ENCODE measurements around the gene ACTL8.
A peak's percentile ranks its signal among the peaks of the same experiment; 100 is the strongest.
"Not testable (repeated sequence)": the region's sequence is repeated elsewhere in the genome, so short reads cannot be mapped to it uniquely, and the experiment has no call there.

Gene ACTL8

DNA sequence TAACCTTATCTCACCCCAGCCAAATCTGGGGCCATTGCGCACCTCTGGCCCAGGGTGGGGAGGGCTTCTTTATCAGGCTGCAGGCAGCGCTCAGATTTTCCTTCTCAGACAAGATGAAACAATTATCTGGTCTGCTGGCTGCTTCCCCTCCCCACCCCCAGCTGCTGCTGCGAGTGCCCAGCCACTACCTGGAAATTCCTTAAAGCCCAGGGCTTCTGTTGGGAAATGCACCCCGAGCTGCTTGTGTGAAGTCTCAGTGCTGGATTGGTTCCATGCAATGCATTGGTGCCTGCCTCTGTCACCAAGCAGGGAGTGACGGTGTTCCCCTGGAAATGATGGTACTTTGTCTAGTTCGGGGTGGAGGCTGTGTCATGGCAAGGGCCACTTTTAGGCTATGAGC is 18.5 kb upstream of the ACTL8 start:
- no peak for DNase-seq

- no peak for DNase-seq
Measured at GRCh38 chr1:17739050-17739449, 16.1 kb upstream of the ACTL8 start.

DNA sequence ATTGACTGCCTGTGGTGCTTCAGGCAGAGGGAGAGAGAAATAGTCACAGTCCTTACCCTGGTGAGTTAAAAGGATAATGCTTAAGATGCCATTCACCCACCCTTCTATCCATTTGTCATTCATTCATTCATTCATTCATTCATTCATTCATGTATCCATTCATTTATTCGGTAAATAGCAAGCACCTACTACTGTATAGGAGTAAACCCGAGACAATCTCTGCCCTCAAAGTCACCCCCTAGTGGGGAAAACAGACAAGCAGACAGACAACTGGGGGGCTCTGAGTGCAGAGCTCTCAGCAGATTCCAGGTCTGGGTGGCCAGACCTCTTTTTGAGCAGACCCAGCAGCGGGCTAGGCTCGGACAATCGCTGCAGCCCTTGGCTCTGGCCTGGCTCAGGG is 14.1 kb upstream of the ACTL8 start:
- no peak for DNase-seq

DNA sequence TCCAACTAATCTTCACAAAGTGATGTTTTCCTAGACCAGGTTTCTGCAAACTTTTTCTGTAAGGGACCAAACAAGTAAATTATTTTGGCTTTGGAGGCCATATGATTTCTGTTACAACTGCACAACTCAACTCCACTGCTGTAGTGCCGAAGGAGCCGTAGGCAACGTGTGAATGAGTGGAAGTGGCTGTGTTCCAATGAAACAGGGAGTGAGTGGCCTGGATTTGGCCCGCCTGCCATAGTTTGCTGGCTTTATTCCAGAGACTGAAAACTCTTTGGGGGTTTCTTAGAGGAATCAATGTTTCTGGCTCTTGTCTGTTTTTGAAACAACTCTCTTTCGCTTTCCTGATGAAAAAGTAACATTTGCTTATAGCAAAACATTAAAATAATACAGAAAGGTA is 12.6 kb upstream of the ACTL8 start:
- peak; percentile 48 for DNase-seq

- DNase-seq = no peak
Measured at GRCh38 chr1:17743008-17743647, 12.0 kb upstream of the ACTL8 start.

- DNase-seq = no peak
Measured at GRCh38 chr1:17743925-17744324, 11.2 kb upstream of the ACTL8 start.

DNA sequence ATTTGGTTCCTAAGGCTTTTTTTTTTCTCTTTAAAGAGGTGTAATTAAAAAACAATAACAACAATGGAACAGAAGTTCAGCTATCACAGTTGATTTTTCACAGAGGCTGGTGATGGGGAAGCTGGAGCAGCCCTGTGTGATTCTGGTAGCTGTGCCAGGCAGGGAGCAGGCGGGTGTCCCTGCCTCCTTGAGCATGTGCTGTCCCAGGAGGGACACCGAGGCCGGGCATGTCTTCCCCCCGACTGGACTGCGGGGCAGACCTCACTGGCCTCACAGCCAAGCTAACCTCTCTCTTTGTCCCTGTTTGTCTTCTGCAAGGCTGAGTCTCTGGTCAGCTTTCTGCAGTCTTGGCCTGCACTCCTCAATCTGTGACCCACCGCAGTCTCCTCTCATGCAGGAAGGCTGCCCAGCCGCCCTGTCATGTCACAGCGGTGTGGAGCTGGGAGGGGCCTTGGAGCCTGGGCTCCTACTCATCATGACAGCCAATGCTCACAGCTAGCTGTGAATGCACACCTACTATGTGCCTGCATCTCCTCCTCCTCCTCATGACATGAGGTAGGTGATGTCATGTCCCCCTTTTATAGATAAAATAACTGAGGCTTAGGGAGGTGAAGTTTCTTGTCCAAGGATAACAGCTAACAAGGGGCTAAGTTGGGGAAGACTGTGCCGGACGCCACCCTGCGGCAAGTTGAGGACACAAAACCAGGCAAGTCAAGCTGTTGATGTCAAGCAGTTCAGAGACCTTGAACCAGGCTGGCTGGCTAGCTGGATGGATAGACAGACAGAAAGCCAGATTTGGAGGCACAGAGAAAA is 10.3 kb upstream of the ACTL8 start:
- no peak for DNase-seq

GRCh38 chr1:17745479-17745955 is 9.6 kb upstream of the ACTL8 start:
- no peak for DNase-seq

GRCh38 chr1:17746281-17746680 is 8.9 kb upstream of the ACTL8 start:
- DNase-seq = not testable (repeated sequence)

DNA sequence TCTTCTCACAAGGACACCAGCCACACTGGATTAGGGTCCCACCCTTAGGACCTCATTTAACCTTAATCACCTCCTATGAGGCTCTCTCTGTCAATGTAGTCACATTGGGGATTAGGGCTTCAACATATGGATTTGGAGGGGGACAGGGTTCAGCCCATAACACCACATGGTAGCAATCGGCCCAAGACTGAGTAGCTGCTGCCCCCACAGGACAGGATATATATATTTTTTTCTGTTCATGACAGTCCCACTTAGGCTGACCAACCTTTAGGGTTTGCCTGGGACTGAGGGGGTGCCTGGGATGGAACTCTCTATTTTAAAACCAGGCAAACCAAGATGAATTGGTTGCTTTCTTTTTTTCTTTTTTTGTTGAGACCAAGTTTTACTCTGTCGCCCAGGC is 8.2 kb upstream of the ACTL8 start:
- DNase-seq = no peak

- no peak for DNase-seq
Measured at GRCh38 chr1:17750333-17750732, 4.8 kb upstream of the ACTL8 start.

DNA sequence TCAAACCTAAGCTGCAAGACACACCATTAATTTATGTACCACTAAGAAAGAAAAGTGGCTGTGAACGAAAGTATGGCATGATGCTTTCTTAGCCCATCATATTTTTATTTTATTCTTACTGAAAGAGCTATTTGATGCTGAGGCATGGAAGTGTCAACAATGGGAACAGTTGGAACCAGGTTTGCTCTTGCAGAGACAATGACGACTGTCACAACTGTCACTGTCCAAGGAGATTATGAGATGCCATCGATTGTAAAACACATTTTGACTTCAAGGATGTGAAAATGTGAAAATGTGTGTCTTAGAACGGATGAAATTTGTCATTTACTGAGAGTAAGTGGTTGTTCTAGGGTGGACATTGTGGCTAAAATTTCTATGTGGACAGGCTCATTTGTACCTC is 2.8 kb upstream of the ACTL8 start:
- DNase-seq = no peak

DNA sequence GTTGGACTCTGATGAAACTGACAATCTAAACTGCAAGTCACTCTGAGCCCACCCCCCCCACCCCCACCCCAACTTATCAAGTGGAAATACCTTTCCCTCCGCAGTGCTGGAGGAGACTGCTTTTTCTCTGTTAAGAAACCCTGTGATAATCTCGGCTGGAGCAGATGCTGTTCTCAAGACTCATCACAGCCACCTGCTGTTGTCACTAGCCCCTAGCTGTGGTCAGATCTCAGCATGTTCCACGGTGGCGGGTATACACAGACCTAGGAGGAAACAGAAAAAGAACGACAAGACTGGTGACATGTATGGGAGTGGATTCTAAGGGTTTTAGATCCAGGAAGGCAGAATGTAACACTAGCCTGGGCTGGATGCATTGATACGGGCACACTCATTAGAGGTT is 2.3 kb downstream of the ACTL8 start:
- DNase-seq = no peak

DNA sequence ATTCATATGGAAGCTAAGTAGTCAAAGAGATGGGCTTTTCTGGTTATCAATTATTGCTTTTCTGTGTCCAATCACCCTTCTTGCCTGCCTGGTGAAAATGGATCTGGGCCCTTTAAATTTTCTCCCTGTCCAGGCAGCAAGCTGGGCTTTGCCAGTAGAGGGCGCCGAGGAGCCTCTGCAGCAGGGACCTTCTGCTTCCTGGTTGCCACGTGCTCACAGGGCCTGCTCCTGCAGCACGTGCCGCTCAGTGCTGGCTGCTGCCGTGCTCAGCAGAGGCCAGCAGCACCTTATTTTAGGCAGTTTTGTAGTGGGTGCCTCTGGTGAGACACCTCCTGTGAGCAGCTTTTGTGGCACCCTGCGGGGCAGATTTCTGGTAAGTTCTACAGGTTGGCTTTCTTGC is 4.0 kb downstream of the ACTL8 start:
- DNase-seq = no peak

DNA sequence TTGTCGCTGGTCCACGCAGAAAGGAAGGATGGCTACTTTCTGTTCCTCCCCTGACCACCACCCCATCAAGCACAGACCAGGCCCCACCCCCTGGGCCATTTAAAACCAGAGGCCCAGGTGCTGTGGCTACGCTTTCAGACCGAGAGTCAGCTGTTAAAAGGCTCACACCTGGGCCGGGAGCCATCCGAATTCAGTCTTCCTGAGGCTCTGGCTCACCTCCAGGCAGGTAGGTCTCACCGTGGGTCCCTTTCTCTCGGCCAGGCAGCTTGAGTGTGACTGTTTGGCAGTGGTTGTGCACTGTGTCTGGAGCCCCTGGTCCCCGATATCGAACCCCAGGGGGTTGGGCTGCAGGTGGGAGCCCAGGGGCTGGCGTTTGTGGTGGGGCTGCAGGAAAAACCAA is 7.2 kb downstream of the ACTL8 start:
- peak; percentile 10 for DNase-seq

DNA sequence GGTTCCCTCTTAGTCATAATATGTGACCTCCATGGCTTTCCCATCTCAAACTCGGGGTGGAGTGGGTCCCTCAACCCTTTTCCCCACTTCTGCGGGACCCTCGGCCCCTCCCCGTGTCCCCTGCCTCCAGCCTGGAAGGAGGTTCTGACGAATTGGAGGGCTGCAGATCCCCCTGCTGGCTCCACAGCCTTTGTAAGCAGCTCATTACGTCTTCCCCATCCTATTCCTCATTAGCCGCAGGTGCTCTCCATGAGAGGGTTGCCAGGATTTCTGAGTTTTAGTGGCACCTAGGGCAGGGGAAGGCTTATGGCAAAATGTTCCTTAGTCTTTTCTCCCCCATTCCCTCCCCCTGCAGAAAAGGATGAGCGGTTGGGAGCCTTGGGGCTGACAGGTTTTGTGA is 8.3 kb downstream of the ACTL8 start:
- no peak for DNase-seq

- no peak for DNase-seq
Measured at GRCh38 chr1:17763995-17764394, 8.9 kb downstream of the ACTL8 start.

DNA sequence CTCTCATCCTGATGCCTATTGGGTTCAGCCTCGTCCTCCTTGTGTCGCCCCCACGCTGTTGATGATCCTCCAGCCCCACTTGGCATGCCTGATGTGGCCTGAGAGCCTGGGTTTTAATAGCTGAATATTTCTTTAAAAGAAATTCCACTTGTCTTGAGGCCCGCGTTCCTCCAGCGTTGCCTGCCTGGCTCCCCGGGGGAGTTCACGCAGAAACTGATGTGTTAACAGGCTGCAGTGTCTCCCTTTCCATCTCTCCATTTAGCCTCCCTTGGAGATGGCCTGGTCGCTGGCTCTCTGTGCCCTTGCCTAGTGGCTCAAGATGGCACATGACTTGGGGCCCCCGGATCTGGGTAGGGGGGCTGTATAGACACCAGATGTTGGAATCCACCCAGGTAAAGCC is 9.5 kb downstream of the ACTL8 start:
- DNase-seq = no peak

DNA sequence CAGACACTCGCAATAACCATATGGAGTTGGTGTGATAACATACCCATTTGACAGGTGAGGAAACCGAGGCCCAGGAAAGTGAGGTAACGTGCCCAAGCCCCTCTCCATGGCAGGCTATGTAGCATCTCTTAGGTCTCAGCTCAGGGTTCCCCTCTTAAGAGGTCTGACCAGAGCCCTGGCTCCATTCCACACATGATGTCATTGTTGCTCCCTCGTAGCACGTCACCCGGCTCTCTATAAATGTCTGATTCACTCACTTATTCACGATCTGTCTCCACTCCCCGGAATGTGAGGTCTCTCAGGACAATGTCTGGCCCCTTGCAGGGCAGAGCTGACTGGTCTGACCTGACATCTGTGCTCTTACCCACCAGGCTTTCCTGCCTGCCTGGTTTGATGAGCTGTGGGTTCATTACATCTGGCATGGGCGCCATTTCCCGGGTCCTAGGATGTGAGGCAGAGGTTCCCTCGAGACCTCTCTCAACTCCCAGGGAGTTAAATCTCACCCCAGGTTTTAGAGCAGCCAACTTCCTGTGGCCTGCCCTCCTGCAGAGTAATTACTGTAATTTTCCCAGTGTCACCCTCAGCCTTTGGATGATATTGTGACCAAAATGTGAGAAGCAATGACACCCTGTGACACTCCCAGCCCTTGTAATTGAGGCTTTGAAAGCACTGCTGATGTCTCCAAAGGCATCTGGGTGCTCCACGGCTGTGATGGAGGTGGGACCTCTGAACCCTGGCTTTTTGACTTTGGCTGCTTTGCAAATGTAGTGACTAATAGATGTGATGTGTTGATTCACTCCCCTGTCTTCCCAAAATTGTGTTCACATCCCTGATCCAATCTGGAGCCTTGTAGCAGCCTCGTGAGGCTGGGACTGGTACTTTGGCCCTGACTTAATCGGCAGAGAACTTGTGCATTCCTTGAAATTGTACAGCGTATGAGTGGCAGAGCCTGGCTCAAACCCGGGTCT is 10.6 kb downstream of the ACTL8 start:
- DNase-seq = no peak

- DNase-seq = no peak
Measured at GRCh38 chr1:17768651-17769241, 13.6 kb downstream of the ACTL8 start.

GRCh38 chr1:17770983-17771382 is 15.8 kb downstream of the ACTL8 start:
- DNase-seq = no peak

DNA sequence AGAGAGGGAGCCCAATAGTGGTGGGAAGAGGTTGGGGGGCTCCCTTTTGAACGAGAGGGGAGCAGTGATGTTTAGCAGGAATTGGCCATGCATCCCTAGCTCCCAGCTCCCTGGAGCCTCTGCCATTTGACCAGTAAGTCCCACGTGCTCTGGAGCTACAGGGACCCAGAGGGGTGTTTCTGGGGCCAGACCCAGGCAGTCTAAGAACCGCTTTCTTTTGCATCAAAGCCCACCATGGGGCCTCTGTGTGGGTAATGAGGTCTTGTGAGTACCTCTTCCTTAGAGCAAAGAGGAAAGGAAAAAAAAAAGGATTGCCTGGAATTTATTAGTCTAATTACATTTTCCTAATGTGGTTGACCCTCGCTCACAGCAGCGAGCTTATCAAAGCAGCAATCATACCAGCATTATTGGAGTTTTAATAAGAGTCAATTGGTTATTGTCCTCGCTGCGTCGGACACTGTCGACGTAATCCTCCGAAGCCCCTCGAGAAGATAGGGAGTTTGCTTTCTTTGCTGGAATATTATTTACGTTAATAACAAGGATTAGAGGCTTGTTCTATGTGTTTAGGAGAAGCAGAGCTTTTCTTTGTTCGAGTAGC is 17.6 kb downstream of the ACTL8 start:
- DNase-seq = no peak
